Measurements from ENCODE around the gene IL22RA1.

Gene IL22RA1

DNA sequence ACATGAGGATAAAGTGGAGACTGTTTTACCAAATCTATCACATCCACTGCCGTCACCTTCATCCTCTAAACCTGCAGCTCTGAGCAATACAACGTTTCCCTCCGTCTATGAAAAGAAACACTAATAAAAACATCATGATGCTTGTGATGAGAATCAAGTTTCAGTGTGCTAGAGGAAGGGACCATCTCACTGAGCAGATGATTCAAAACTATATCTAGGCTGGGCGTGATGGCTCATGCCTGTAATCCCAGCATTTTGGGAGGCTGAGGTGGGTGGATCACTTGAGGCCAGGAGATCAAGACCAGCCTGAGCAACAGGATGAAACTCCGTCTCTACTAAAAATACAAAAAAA lies 16.3 kb downstream of the IL22RA1 start:
- TF ChIP-seq CSDC2 (CRISPR knock-in tag; IDR thresholded peaks at IDR 0.05): no peak
- TF ChIP-seq CREB5 (CRISPR knock-in tag; IDR thresholded peaks at IDR 0.05; ENCODE audit: low read depth): no peak
- no peak for TF ChIP-seq TCF4 (CRISPR knock-in tag; IDR thresholded peaks at IDR 0.05; ENCODE audit: borderline replicate concordance)
- no peak for TF ChIP-seq SNAI2 (CRISPR knock-in tag; IDR thresholded peaks at IDR 0.05)
- TF ChIP-seq ZNF70 (CRISPR knock-in tag; IDR thresholded peaks at IDR 0.05): no peak
- no peak for TF ChIP-seq ZNF8 (CRISPR knock-in tag; IDR thresholded peaks at IDR 0.05)
- no peak for TF ChIP-seq ZNF565 (CRISPR knock-in tag; conservative IDR thresholded peaks at IDR 0.05; ENCODE audit: low read depth)
- TF ChIP-seq BACH2 (CRISPR knock-in tag; IDR thresholded peaks at IDR 0.05; ENCODE audit: borderline replicate concordance): no peak
- TF ChIP-seq, protein P1, sequence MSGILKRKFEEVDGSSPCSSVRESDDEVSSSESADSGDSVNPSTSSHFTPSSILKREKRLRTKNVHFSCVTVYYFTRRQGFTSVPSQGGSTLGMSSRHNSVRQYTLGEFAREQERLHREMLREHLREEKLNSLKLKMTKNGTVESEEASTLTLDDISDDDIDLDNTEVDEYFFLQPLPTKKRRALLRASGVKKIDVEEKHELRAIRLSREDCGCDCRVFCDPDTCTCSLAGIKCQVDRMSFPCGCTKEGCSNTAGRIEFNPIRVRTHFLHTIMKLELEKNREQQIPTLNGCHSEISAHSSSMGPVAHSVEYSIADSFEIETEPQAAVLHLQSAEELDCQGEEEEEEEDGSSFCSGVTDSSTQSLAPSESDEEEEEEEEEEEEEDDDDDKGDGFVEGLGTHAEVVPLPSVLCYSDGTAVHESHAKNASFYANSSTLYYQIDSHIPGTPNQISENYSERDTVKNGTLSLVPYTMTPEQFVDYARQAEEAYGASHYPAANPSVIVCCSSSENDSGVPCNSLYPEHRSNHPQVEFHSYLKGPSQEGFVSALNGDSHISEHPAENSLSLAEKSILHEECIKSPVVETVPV (CRISPR knock-in tag; IDR thresholded peaks at IDR 0.05): no peak
- no peak for TF ChIP-seq ESRRG (CRISPR knock-in tag; IDR thresholded peaks at IDR 0.05)
- TF ChIP-seq GLIS3 (CRISPR knock-in tag; IDR thresholded peaks at IDR 0.05): no peak
- no peak for TF ChIP-seq PPARA (CRISPR knock-in tag; IDR thresholded peaks at IDR 0.05; ENCODE audit: borderline replicate concordance)
- no peak for TF ChIP-seq TSHZ2 (CRISPR knock-in tag; IDR thresholded peaks at IDR 0.05)
- TF ChIP-seq, protein P2, sequence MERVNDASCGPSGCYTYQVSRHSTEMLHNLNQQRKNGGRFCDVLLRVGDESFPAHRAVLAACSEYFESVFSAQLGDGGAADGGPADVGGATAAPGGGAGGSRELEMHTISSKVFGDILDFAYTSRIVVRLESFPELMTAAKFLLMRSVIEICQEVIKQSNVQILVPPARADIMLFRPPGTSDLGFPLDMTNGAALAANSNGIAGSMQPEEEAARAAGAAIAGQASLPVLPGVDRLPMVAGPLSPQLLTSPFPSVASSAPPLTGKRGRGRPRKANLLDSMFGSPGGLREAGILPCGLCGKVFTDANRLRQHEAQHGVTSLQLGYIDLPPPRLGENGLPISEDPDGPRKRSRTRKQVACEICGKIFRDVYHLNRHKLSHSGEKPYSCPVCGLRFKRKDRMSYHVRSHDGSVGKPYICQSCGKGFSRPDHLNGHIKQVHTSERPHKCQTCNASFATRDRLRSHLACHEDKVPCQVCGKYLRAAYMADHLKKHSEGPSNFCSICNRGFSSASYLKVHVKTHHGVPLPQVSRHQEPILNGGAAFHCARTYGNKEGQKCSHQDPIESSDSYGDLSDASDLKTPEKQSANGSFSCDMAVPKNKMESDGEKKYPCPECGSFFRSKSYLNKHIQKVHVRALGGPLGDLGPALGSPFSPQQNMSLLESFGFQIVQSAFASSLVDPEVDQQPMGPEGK (CRISPR knock-in tag; IDR thresholded peaks at IDR 0.05; ENCODE audit: borderline replicate concordance): no peak
- no peak for ATAC-seq

- peak; percentile 51; the same call in 2 of the 3 replicates for ATAC-seq
- TF ChIP-seq TSHZ2 (CRISPR knock-in tag; IDR thresholded peaks at IDR 0.05) (no peak), BACH2 (CRISPR knock-in tag; IDR thresholded peaks at IDR 0.05; ENCODE audit: borderline replicate concordance) (no peak), GLIS3 (CRISPR knock-in tag; IDR thresholded peaks at IDR 0.05) (no peak), CSDC2 (CRISPR knock-in tag; IDR thresholded peaks at IDR 0.05) (no peak), ISL1 (CRISPR knock-in tag; IDR thresholded peaks at IDR 0.05) (no peak), TCF4 (CRISPR knock-in tag; IDR thresholded peaks at IDR 0.05; ENCODE audit: borderline replicate concordance) (no peak), PPARA (CRISPR knock-in tag; IDR thresholded peaks at IDR 0.05; ENCODE audit: borderline replicate concordance) (no peak), TOX (CRISPR knock-in tag; IDR thresholded peaks at IDR 0.05; ENCODE audit: borderline replicate concordance) (no peak), OSR1 (CRISPR knock-in tag; IDR thresholded peaks at IDR 0.05) (no peak), ZFP3 (CRISPR knock-in tag; IDR thresholded peaks at IDR 0.05) (no peak), CREB5 (CRISPR knock-in tag; IDR thresholded peaks at IDR 0.05; ENCODE audit: low read depth) (no peak), SNAI2 (CRISPR knock-in tag; IDR thresholded peaks at IDR 0.05) (no peak), ESRRG (CRISPR knock-in tag; IDR thresholded peaks at IDR 0.05) (no peak), ZNF565 (CRISPR knock-in tag; conservative IDR thresholded peaks at IDR 0.05; ENCODE audit: low read depth) (no peak), RARB (CRISPR knock-in tag; IDR thresholded peaks at IDR 0.05) (no peak), ARNTL (CRISPR knock-in tag; IDR thresholded peaks at IDR 0.05; ENCODE audit: borderline replicate concordance, low read depth) (no peak), ZNF70 (CRISPR knock-in tag; IDR thresholded peaks at IDR 0.05) (no peak), ZFP30 (CRISPR knock-in tag; IDR thresholded peaks at IDR 0.05) (no peak)
- TF ChIP-seq, protein P2 (CRISPR knock-in tag; IDR thresholded peaks at IDR 0.05; ENCODE audit: borderline replicate concordance): no peak
- TF ChIP-seq, protein P1 (CRISPR knock-in tag; IDR thresholded peaks at IDR 0.05): no peak
Observed at GRCh38 chr1:24126018-24126671, 16.8 kb downstream of the IL22RA1 start.

Measured in SK-N-SH treated with all-trans-retinoic acid at 6 μM for 48 hours (cell line).